ENCODE data around the gene PEA15.

The PEA15 gene

GRCh38 chr1:160168016-160168415, 37.2 kb upstream of the PEA15 start:
- H3K4me3 ChIP-seq (ENCODE audit: low read length), result no peak overlapping the region
- no peak for TF ChIP-seq CTCF (conservative IDR thresholded peaks at IDR 0.05; ENCODE audit: low read depth, low read length)
- DNase-seq (ENCODE audit: low read depth), result no peak

GRCh38 chr1:160168609-160169369, 36.4 kb upstream of the PEA15 start:
- H3K4me3 ChIP-seq (ENCODE audit: low read length), result no peak overlapping the region
- TF ChIP-seq CTCF (conservative IDR thresholded peaks at IDR 0.05; ENCODE audit: low read depth, low read length), result no peak
- DNase-seq (ENCODE audit: low read depth), result no peak

- DNase-seq (ENCODE audit: low read depth), result no peak
- TF ChIP-seq CTCF (conservative IDR thresholded peaks at IDR 0.05; ENCODE audit: low read depth, low read length), result no peak
- H3K4me3 ChIP-seq (ENCODE audit: low read length), result no peak overlapping the region
Measured at GRCh38 chr1:160169553-160170399, 35.4 kb upstream of the PEA15 start.

GRCh38 chr1:160171354-160171753, 33.8 kb upstream of the PEA15 start:
- no peak for TF ChIP-seq CTCF (conservative IDR thresholded peaks at IDR 0.05; ENCODE audit: low read depth, low read length)
- no peak overlapping the region for H3K4me3 ChIP-seq (ENCODE audit: low read length)
- DNase-seq (ENCODE audit: low read depth), result no peak

- DNase-seq (ENCODE audit: low read depth), result no peak
- no peak for TF ChIP-seq CTCF (conservative IDR thresholded peaks at IDR 0.05; ENCODE audit: low read depth, low read length)
- H3K4me3 ChIP-seq (ENCODE audit: low read length), result no peak overlapping the region
Measured at GRCh38 chr1:160171980-160172379, 33.2 kb upstream of the PEA15 start.

- no peak for TF ChIP-seq CTCF (conservative IDR thresholded peaks at IDR 0.05; ENCODE audit: low read depth, low read length)
- H3K4me3 ChIP-seq (ENCODE audit: low read length), result no peak overlapping the region
- no peak for DNase-seq (ENCODE audit: low read depth)
Measured at GRCh38 chr1:160177231-160177630, 28.0 kb upstream of the PEA15 start.

All from retinal pigment epithelial cell (primary cell).